ENCODE results near the gene ZNF236. TPM values are rescaled to one million over a fixed set of nuclear protein-coding genes. Genes with fewer than 3 reads are reported as not detected.
A peak's percentile ranks its signal among the peaks of the same experiment; 100 is the strongest.
"Not testable (repeated sequence)": the region's sequence is repeated elsewhere in the genome, so short reads cannot be mapped to it uniquely, and the experiment has no call there.

The ZNF236 gene
- polyA plus RNA-seq, 3 donors: 1.7 to 6.5 (median 2.4) TPM

- peaks cover 0 to 1% of the 10 kb centered on the region in 2 donors for H3K4me1 ChIP-seq (ENCODE audit: control insufficient read depth in 1 of 2, insufficient read depth in 2 of 2, low read length in 2 of 2)
- no peak overlapping the region for H3K4me3 Mint-ChIP-seq
- H3K4me1 Mint-ChIP-seq: peaks cover 11% of the 10 kb centered on the region
- 97% methylated on average over 5 of the region's 10 CpGs for WGBS (ENCODE audit: insufficient coverage)
- H3K27ac ChIP-seq (ENCODE audit: low read depth in 1 of 2, low read length in 2 of 2): no peak overlapping the region
- H3K79me2 ChIP-seq (ENCODE audit: insufficient read depth, low read length): no peaks in the 10 kb centered on the region
- H3K36me3 ChIP-seq (replicated peaks in 1 of 2; ENCODE audit: control insufficient read depth in 1 of 2, insufficient read depth in 2 of 2, low read length in 2 of 2): peaks cover 9 to 29% of the 10 kb centered on the region in 2 donors
- no peak for TF ChIP-seq CTCF (IDR thresholded peaks at IDR 0.05)
- no peak overlapping the region for H2AFZ ChIP-seq (ENCODE audit: insufficient read depth, low read depth, low read length, poor library complexity, severe bottlenecking)
- no peak overlapping the region for H3K4me3 ChIP-seq (replicated peaks in 1 of 3; ENCODE audit: low read depth in 2 of 3, low read length in 3 of 3)
- no peaks in the 10 kb centered on the region for H3K9me3 ChIP-seq (replicated peaks in 1 of 2; ENCODE audit: control insufficient read depth in 1 of 2, insufficient read depth in 1 of 2, low read length in 2 of 2)
- H3K9me3 Mint-ChIP-seq: peaks cover 0 to 4% (median 1%) of the 10 kb centered on the region in 7 donors
- no peak for DNase-seq
- no peak overlapping the region for H3K9ac ChIP-seq (ENCODE audit: insufficient read depth, low read length, poor library complexity, severe bottlenecking)
- H3K27me3 Mint-ChIP-seq (ENCODE audit: low read depth in 3 of 3): peaks cover 0 to 4% (median 2%) of the 10 kb centered on the region in 3 donors
- H3K27ac Mint-ChIP-seq: no peak overlapping the region
- no peak overlapping the region for H3K4me2 ChIP-seq (replicated peaks; ENCODE audit: extremely low read depth, low read length, poor library complexity, severe bottlenecking)
- intact Hi-C loops (cut with micrococcal nuclease): loop anchor here (10.0 kb wide), 3 partner anchors 176 to 846 kb away; no protein-coding TSS in a partner anchor
- H3K27me3 ChIP-seq (ENCODE audit: control insufficient read depth in 2 of 2, insufficient read depth in 2 of 2, low read length in 2 of 2): no peaks in the 10 kb centered on the region
- no peaks in the 10 kb centered on the region for H4K20me1 ChIP-seq (ENCODE audit: insufficient read depth, low read length)
- peaks cover 17 to 42% of the 10 kb centered on the region in 2 donors for H3K36me3 Mint-ChIP-seq
These were observed 13.8 kb upstream of the ZNF236 start for GRCh38 chr18:76808561-76808960.

GRCh38 chr18:76811530-76811929 is 10.8 kb upstream of the ZNF236 start:
- intact Hi-C loops (cut with micrococcal nuclease); H3K4me3 ChIP-seq (replicated peaks in 1 of 3; ENCODE audit: low read depth in 2 of 3, low read length in 3 of 3); H4K20me1 ChIP-seq (ENCODE audit: insufficient read depth, low read length); H3K4me1 Mint-ChIP-seq; H3K9me3 Mint-ChIP-seq; DNase-seq; H3K4me3 Mint-ChIP-seq; H3K9me3 ChIP-seq (replicated peaks in 1 of 2; ENCODE audit: control insufficient read depth in 1 of 2, insufficient read depth in 1 of 2, low read length in 2 of 2); H3K27me3 ChIP-seq (ENCODE audit: control insufficient read depth in 2 of 2, insufficient read depth in 2 of 2, low read length in 2 of 2); H3K27me3 Mint-ChIP-seq (ENCODE audit: low read depth in 3 of 3); H3K27ac ChIP-seq (ENCODE audit: low read depth in 1 of 2, low read length in 2 of 2); H3K79me2 ChIP-seq (ENCODE audit: insufficient read depth, low read length); H3K4me1 ChIP-seq (ENCODE audit: control insufficient read depth in 1 of 2, insufficient read depth in 2 of 2, low read length in 2 of 2); H3K9ac ChIP-seq (ENCODE audit: insufficient read depth, low read length, poor library complexity, severe bottlenecking); H2AFZ ChIP-seq (ENCODE audit: insufficient read depth, low read depth, low read length, poor library complexity, severe bottlenecking); H3K4me2 ChIP-seq (replicated peaks; ENCODE audit: extremely low read depth, low read length, poor library complexity, severe bottlenecking): not testable (repeated sequence)
- H3K36me3 ChIP-seq (replicated peaks in 1 of 2; ENCODE audit: control insufficient read depth in 1 of 2, insufficient read depth in 2 of 2, low read length in 2 of 2): peaks cover 12 to 57% of the 10 kb centered on the region in 2 donors
- 0% methylated on average over 1 of the region's 7 CpGs for WGBS (ENCODE audit: insufficient coverage)
- Mint-ChIP-seq H3K36me3 (peaks cover 29 to 64% of the 10 kb centered on the region in 2 donors), H3K27ac (peak overlapping the region in 1 of 7 donors; percentile 48)
